ENCODE measurements around the gene COL28A1. TPM values are rescaled to one million over a fixed set of nuclear protein-coding genes. Genes with fewer than 3 reads are reported as not detected.

COL28A1 gene
- total and polyA plus RNA-seq, 4 donors: 0.26 to 3.2 (median 1.1) TPM

DNA sequence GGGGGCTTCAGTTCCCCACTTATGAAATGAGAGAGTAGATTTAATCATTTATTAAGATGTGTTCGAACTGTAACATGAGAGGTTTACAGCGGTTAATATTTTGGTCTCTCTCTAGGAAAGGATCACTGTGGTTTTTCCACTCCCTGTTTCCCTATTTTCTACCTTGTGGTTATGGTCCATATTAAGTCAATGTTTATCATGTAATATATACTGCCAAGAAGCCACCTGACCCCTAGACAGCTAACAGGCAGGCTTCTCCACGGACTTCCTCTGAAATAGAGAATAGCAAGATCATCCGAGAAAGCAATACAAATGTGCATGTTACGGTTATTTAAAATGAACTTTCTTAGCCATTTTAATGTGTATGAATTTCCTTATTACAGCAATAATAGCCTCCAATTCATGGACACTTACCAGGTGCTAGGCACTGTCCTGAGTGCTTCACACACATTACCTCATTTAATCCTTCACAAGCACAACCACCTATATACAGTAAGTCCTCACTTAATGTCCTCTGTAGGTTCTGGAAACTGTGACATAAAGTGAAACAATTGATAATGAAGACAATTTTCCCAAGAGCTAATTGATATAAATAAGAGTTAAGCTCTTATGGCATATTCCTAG, 835 bp upstream of the COL28A1 start:
- Histone ChIP-seq H3K27ac (ENCODE audit: low read depth in 1 of 2, low read length in 2 of 2) (no peak overlapping the region), H3K9me3 (ENCODE audit: control insufficient read depth, low read length) (no peaks in the 10 kb centered on the region), H3K36me3 (ENCODE audit: control insufficient read depth in 1 of 2, insufficient read depth in 2 of 2, low read length in 1 of 2) (no peaks in the 10 kb centered on the region), H3K27me3 (ENCODE audit: control insufficient read depth in 1 of 2, insufficient read depth in 2 of 2, low read length in 1 of 2) (no peaks in the 10 kb centered on the region), H3K4me1 (ENCODE audit: control insufficient read depth in 1 of 2, insufficient read depth in 2 of 2, low read length in 2 of 2) (no peaks in the 10 kb centered on the region), H3K4me3 (ENCODE audit: low read length in 2 of 2) (no peak overlapping the region)
- ATAC-seq (ENCODE audit: low FRiP score) (no peak), DNase-seq (no peak)
- intact Hi-C loops (cut with DNase I): no loop called here
- 85 to 90% methylated on average over 5 of the region's 5 CpGs for WGBS, 2 donors

DNA sequence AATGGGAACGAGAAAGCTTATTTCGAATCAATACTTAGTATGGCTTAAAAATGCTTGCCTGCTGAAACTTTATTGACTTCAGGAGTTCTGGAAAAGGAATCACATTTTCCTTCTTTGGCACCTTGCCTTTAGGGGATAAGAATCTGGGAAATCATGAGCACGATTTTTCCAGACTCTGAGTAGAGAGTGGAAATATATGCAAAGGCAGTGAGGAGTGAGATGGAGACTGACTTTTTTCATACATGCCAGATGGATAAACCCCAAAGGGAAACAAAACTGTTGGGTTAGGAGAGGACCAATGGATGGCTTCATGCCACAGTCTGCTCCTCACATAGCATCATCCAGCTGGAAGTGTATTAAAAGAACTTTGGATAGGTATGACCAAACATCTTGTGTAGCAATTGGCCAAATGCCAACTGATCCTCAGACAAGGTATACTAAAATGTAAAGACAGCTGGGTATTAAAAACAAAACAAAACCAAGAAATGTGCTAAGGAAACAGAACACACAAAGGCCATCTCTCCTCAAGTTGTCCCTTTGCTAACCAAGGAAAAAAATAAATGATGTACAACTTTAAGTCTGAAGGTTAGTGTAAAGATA, 1.7 kb downstream of the COL28A1 start:
- H3K4me1 ChIP-seq (ENCODE audit: control insufficient read depth in 1 of 2, insufficient read depth in 2 of 2, low read length in 2 of 2): no peaks in the 10 kb centered on the region
- H3K27me3 ChIP-seq (ENCODE audit: control insufficient read depth in 1 of 2, insufficient read depth in 2 of 2, low read length in 1 of 2): no peaks in the 10 kb centered on the region
- ATAC-seq (ENCODE audit: low FRiP score): no peak
- H3K36me3 ChIP-seq (ENCODE audit: control insufficient read depth in 1 of 2, insufficient read depth in 2 of 2, low read length in 1 of 2): no peaks in the 10 kb centered on the region
- intact Hi-C loops (cut with DNase I): no loop called here
- no peaks in the 10 kb centered on the region for H3K9me3 ChIP-seq (ENCODE audit: control insufficient read depth, low read length)
- 64 to 67% methylated on average over 3 of the region's 3 CpGs for WGBS, 2 donors
- H3K4me3 ChIP-seq (ENCODE audit: low read length in 2 of 2): no peak overlapping the region
- no peak for DNase-seq
- no peak overlapping the region for H3K27ac ChIP-seq (ENCODE audit: low read depth in 1 of 2, low read length in 2 of 2)

DNA sequence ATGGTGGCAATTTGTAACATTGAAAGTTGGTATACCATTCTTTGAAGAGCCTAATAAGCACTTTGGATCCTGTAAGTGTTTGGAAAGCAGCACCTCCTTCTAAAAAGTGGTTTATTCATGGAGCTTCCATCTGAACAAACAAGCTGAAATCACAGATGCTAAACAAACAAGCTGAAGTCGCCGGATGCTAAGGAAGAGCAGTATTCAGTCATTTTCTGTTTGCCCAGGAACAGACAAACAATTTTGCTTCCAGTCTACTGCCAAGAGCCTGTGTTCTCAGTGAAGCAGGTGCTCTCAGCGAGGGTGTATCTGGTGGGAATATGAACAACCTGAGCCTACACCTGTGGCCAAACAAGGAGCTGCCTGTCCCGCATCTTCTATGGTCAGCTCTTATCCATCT, 6.3 kb downstream of the COL28A1 start:
- no peak for DNase-seq
- intact Hi-C loops (cut with DNase I): no loop called here
- no peak overlapping the region for H3K27ac ChIP-seq (ENCODE audit: low read depth in 1 of 2, low read length in 2 of 2)
- 74 to 76% methylated on average over 4 of the region's 4 CpGs for WGBS, 2 donors
- no peaks in the 10 kb centered on the region for H3K27me3 ChIP-seq (ENCODE audit: control insufficient read depth in 1 of 2, insufficient read depth in 2 of 2, low read length in 1 of 2)
- H3K4me1 ChIP-seq (ENCODE audit: control insufficient read depth in 1 of 2, insufficient read depth in 2 of 2, low read length in 2 of 2): no peaks in the 10 kb centered on the region
- no peak for ATAC-seq (ENCODE audit: low FRiP score)
- H3K4me3 ChIP-seq (ENCODE audit: low read length in 2 of 2): no peak overlapping the region
- no peaks in the 10 kb centered on the region for H3K36me3 ChIP-seq (ENCODE audit: control insufficient read depth in 1 of 2, insufficient read depth in 2 of 2, low read length in 1 of 2)
- no peaks in the 10 kb centered on the region for H3K9me3 ChIP-seq (ENCODE audit: control insufficient read depth, low read length)

DNA sequence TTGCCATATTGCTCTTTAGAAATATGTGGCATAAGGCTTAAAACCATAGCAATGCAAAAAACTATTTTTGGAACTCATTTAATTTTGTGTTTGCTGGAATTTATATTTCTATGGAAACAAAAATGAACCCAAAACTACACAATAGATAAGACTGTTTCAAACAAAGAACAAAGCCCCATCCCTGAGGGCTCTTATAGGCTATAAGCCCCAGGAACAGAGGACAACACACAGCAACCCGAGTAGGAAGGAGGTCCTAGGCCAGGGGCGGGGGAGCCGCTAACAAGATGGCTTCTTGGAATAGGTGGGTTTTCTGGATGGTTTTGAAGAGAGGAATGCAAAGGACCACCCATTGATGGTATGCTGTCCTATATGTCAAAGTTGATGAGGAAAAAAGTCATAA, 8.6 kb downstream of the COL28A1 start:
- DNase-seq: no peak
- H3K36me3 ChIP-seq (ENCODE audit: control insufficient read depth in 1 of 2, insufficient read depth in 2 of 2, low read length in 1 of 2): no peaks in the 10 kb centered on the region
- 88 to 94% methylated on average over 3 of the region's 3 CpGs for WGBS, 2 donors
- no peak overlapping the region for H3K27ac ChIP-seq (ENCODE audit: low read depth in 1 of 2, low read length in 2 of 2)
- H3K9me3 ChIP-seq (ENCODE audit: control insufficient read depth, low read length): no peaks in the 10 kb centered on the region
- intact Hi-C loops (cut with DNase I): no loop called here
- no peaks in the 10 kb centered on the region for H3K27me3 ChIP-seq (ENCODE audit: control insufficient read depth in 1 of 2, insufficient read depth in 2 of 2, low read length in 1 of 2)
- H3K4me3 ChIP-seq (ENCODE audit: low read length in 2 of 2): no peak overlapping the region
- ATAC-seq (ENCODE audit: low FRiP score): no peak
- no peaks in the 10 kb centered on the region for H3K4me1 ChIP-seq (ENCODE audit: control insufficient read depth in 1 of 2, insufficient read depth in 2 of 2, low read length in 2 of 2)

DNA sequence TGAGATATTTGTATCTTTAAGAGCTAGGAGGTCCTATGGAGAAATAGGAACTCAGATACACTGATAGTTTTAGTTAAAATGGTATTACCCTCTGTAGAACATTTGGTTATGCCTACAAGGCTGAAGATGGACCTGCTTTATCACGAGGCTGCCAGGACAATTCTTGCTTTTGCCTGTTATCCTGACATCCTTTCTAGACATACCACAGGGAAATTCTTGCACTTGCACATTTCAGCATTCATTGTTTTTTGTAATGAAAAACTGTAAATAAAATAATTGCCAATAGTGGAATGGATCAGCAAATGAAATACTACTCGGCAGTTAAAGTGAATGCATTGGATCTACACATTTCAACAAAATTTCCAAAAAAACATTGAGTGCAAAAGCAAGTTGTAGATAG, 9.7 kb downstream of the COL28A1 start:
- H3K4me1 ChIP-seq (ENCODE audit: control insufficient read depth in 1 of 2, insufficient read depth in 2 of 2, low read length in 2 of 2): no peaks in the 10 kb centered on the region
- no peak for ATAC-seq (ENCODE audit: low FRiP score)
- H3K4me3 ChIP-seq (ENCODE audit: low read length in 2 of 2): no peak overlapping the region
- H3K36me3 ChIP-seq (ENCODE audit: control insufficient read depth in 1 of 2, insufficient read depth in 2 of 2, low read length in 1 of 2): no peaks in the 10 kb centered on the region
- H3K9me3 ChIP-seq (ENCODE audit: control insufficient read depth, low read length): no peaks in the 10 kb centered on the region
- no peak overlapping the region for H3K27ac ChIP-seq (ENCODE audit: low read depth in 1 of 2, low read length in 2 of 2)
- WGBS, 2 donors: 96% methylated on average over 2 of the region's 2 CpGs
- intact Hi-C loops (cut with DNase I): no loop called here
- no peak for DNase-seq
- H3K27me3 ChIP-seq (ENCODE audit: control insufficient read depth in 1 of 2, insufficient read depth in 2 of 2, low read length in 1 of 2): no peaks in the 10 kb centered on the region

DNA sequence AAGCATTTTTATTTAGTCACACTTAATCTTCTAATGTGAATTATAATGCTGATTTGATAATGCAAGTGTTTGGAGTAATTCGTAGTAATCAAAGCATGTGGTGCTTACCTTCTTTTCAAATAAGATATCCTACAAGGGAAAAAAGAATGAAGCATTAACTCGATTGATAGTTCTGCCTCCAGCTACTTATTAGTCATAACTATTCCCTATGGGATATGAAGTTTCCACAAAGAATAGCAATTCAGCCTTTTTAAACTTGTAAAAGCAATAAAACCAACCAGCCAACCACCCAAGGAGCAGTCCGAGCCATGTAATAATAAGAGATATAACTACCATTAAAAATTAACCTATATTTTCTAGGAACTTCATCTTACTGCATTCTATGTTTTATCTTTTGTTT, 11.6 kb downstream of the COL28A1 start:
- ATAC-seq (ENCODE audit: low FRiP score): no peak
- Histone ChIP-seq H3K27ac (ENCODE audit: low read depth in 1 of 2, low read length in 2 of 2) (no peak overlapping the region), H3K27me3 (ENCODE audit: control insufficient read depth in 1 of 2, insufficient read depth in 2 of 2, low read length in 1 of 2) (no peaks in the 10 kb centered on the region), H3K4me1 (ENCODE audit: control insufficient read depth in 1 of 2, insufficient read depth in 2 of 2, low read length in 2 of 2) (no peaks in the 10 kb centered on the region), H3K36me3 (ENCODE audit: control insufficient read depth in 1 of 2, insufficient read depth in 2 of 2, low read length in 1 of 2) (no peaks in the 10 kb centered on the region), H3K9me3 (ENCODE audit: control insufficient read depth, low read length) (no peaks in the 10 kb centered on the region), H3K4me3 (ENCODE audit: low read length in 2 of 2) (no peak overlapping the region)
- intact Hi-C loops (cut with DNase I): no loop called here
- DNase-seq: no peak
- WGBS, 2 donors: 50 to 59% methylated on average over 3 of the region's 3 CpGs

DNA sequence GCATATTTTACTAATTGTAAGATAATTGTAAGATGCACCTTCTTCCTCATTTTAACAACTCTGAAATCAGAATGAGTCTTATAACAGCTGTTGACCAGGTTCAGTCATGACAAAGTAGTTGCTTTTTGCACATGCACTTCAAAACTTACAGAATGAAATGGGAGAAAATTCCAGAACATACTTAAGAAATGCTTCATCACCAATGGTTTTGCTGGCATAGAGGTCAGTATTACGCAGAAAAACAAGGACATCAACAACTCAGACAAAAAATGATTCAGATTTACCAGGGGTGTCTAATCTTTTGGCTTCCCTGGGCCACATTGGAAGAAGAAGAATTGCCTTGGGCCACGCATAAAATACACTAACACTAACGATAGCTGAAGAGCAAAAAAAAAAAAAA, 13.3 kb downstream of the COL28A1 start:
- DNase-seq: no peak
- H3K36me3 ChIP-seq (ENCODE audit: control insufficient read depth in 1 of 2, insufficient read depth in 2 of 2, low read length in 1 of 2): no peaks in the 10 kb centered on the region
- no peaks in the 10 kb centered on the region for H3K4me1 ChIP-seq (ENCODE audit: control insufficient read depth in 1 of 2, insufficient read depth in 2 of 2, low read length in 2 of 2)
- 56 to 71% methylated on average over 3 of the region's 3 CpGs for WGBS, 2 donors
- intact Hi-C loops (cut with DNase I): no loop called here
- H3K27ac ChIP-seq (ENCODE audit: low read depth in 1 of 2, low read length in 2 of 2): no peak overlapping the region
- H3K4me3 ChIP-seq (ENCODE audit: low read length in 2 of 2): no peak overlapping the region
- no peaks in the 10 kb centered on the region for H3K27me3 ChIP-seq (ENCODE audit: control insufficient read depth in 1 of 2, insufficient read depth in 2 of 2, low read length in 1 of 2)
- no peak for ATAC-seq (ENCODE audit: low FRiP score)
- no peaks in the 10 kb centered on the region for H3K9me3 ChIP-seq (ENCODE audit: control insufficient read depth, low read length)

DNA sequence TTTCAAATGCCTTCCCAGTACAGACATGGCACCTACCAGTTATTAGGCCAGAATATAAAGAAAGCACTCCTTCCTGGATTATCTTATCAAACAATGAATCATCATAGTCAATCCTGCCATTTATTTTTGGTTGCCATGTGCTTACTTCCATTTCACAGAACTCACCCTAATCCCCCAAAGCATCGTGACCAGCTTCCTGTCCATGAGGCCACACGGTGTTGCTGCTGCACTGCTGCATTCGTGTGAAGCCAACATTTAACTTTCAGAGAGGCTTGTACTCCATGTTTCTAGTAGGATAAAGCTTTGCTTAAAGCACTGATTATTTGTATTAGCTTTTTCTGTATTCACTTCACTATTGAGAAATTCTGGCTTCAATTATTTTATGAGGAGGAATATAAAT, 14.4 kb downstream of the COL28A1 start:
- no peaks in the 10 kb centered on the region for H3K4me1 ChIP-seq (ENCODE audit: control insufficient read depth in 1 of 2, insufficient read depth in 2 of 2, low read length in 2 of 2)
- no peaks in the 10 kb centered on the region for H3K27me3 ChIP-seq (ENCODE audit: control insufficient read depth in 1 of 2, insufficient read depth in 2 of 2, low read length in 1 of 2)
- 69 to 74% methylated on average over 3 of the region's 3 CpGs for WGBS, 2 donors
- no peak for ATAC-seq (ENCODE audit: low FRiP score)
- H3K27ac ChIP-seq (ENCODE audit: low read depth in 1 of 2, low read length in 2 of 2): no peak overlapping the region
- intact Hi-C loops (cut with DNase I): no loop called here
- no peaks in the 10 kb centered on the region for H3K36me3 ChIP-seq (ENCODE audit: control insufficient read depth in 1 of 2, insufficient read depth in 2 of 2, low read length in 1 of 2)
- no peak overlapping the region for H3K4me3 ChIP-seq (ENCODE audit: low read length in 2 of 2)
- H3K9me3 ChIP-seq (ENCODE audit: control insufficient read depth, low read length): no peaks in the 10 kb centered on the region
- no peak for DNase-seq

DNA sequence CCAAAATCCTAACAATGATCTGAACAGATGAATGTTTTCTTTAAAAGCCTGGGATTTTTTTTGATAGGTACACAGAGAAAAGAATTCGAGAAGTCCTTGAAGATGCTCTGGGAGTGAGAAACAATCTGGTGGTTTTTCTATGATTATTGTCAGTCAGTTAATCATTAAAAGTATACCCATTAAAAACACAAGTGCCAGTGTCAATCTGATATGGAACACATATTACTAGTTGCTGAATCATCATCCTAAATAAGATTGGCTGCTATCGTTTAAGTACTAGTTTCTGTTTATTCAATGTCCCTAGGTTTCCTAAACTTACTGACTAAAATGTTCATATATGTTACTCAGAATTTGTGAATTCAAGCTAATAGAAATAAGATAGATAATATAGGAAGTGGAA, 16.1 kb downstream of the COL28A1 start:
- Histone ChIP-seq H3K9me3 (ENCODE audit: control insufficient read depth, low read length) (no peaks in the 10 kb centered on the region), H3K4me1 (ENCODE audit: control insufficient read depth in 1 of 2, insufficient read depth in 2 of 2, low read length in 2 of 2) (no peaks in the 10 kb centered on the region), H3K36me3 (ENCODE audit: control insufficient read depth in 1 of 2, insufficient read depth in 2 of 2, low read length in 1 of 2) (no peaks in the 10 kb centered on the region), H3K27ac (ENCODE audit: low read depth in 1 of 2, low read length in 2 of 2) (no peak overlapping the region), H3K4me3 (ENCODE audit: low read length in 2 of 2) (no peak overlapping the region), H3K27me3 (ENCODE audit: control insufficient read depth in 1 of 2, insufficient read depth in 2 of 2, low read length in 1 of 2) (no peaks in the 10 kb centered on the region)
- intact Hi-C loops (cut with DNase I): no loop called here
- 66% methylated on average over 2 of the region's 2 CpGs for WGBS, 2 donors
- ATAC-seq (ENCODE audit: low FRiP score) (no peak), DNase-seq (no peak)
